Lower leg skin (tissue), 4 donors: Measurements from ENCODE around the gene UBL7. TPM values are rescaled to one million over a fixed set of nuclear protein-coding genes. Genes with fewer than 3 reads are reported as not detected.

Experiments used
- DNase-seq, 2 donors: peaks; one replicate each; pipeline ENCODE4 v3.0.0-alpha.2; 2019; ENCODE audit warnings: low spot score in 2 of 2
- H3K4me3 ChIP-seq: fragments of 200-600 bp; sonication (generic); 2 replicates; pipeline ENCODE4 v1.5.1; 2017; ENCODE audit warnings: mild to moderate bottlenecking, low read depth; ENCODE audit not compliant: poor library complexity, severe bottlenecking
- CTCF ChIP-seq, 3 donors: fragments of 450-650 bp; IDR thresholded peaks; one replicate each; pipeline ENCODE4 v1.5.1; 2016; ENCODE audit warnings: antibody characterized with exemption in 3 of 3, mild to moderate bottlenecking in 3 of 3, moderate library complexity in 2 of 3
- POLR2A ChIP-seq, 2 donors: fragments of 450-650 bp; IDR thresholded peaks; one replicate each; pipeline ENCODE4 v1.6.1; 2016 to 2017; ENCODE audit warnings: antibody characterized with exemption in 2 of 2, mild to moderate bottlenecking in 1 of 2, moderate library complexity in 1 of 2
- WGBS, 2 donors: methylation state at CpG; one replicate each; pipeline ENCODE4 v1.1.5; 2018; 5-methylcytosine and 5-hydroxymethylcytosine counted together
- intact Hi-C: fragments of 100-400 bp; cut with DNase I; formaldehyde crosslinking; loops from one replicate; pipeline ENCODE4 v1.15.0; 2023; ENCODE audit warnings: low total_unique reads
- total RNA-seq, 4 donors: library from RNA; depleted of rRNA; stranded (reverse); fragments of >200 nt; gene quantifications; one replicate each; pipeline ENCODE4 v1.1.0, GENCODE V29; 2016

UBL7 gene
- total RNA-seq, 4 donors from 2014 or later = 54.4 to 113 (median 82.3) TPM

GRCh38 chr15:74438721-74439316, 22.1 kb downstream of the UBL7 start:
- WGBS, 2 donors = 0 to 6% methylated on average over 2 of the region's 2 CpGs
- TF ChIP-seq CTCF (IDR thresholded peaks at IDR 0.05) (peak in 1 of 3 donors; percentile 63), POLR2A (IDR thresholded peaks at IDR 0.05) (no peak)
- intact Hi-C loops = loop anchor here (10.0 kb wide), 1 partner anchor 54 kb away; no protein-coding TSS in a partner anchor
- DNase-seq = peak in 1 of 2 donors; percentile 42
- H3K4me3 ChIP-seq = no peak overlapping the region

- TF ChIP-seq POLR2A (IDR thresholded peaks at IDR 0.05) = no peak
- TF ChIP-seq CTCF (IDR thresholded peaks at IDR 0.05) = no peak
- no peak for DNase-seq
- WGBS, 2 donors = 52 to 54% methylated on average over 2 of the region's 2 CpGs
- H3K4me3 ChIP-seq = no peak overlapping the region
- intact Hi-C loops = loop anchor here (10.0 kb wide), 1 partner anchor 53 kb away; no protein-coding TSS in a partner anchor
These were observed 22.8 kb downstream of the UBL7 start for GRCh38 chr15:74438206-74438605.

GRCh38 chr15:74434263-74435136, 26.5 kb downstream of the UBL7 start:
- WGBS, 2 donors = 72 to 77% methylated on average over 16 of the region's 16 CpGs
- H3K4me3 ChIP-seq = no peak overlapping the region
- TF ChIP-seq POLR2A (IDR thresholded peaks at IDR 0.05) (no peak), CTCF (IDR thresholded peaks at IDR 0.05) (no peak)
- intact Hi-C loops = loop anchor here (10.0 kb wide), 1 partner anchor 50 kb away; no protein-coding TSS in a partner anchor
- DNase-seq = no peak

GRCh38 chr15:74433592-74434262, 27.2 kb downstream of the UBL7 start, which contains the start of gene SEMA7A:
TSS of gene SEMA7A (minus strand) at chr15:74433958. CDS start at chr15:74433918, 40 bp downstream.
- peak; percentile 60 to 95 for DNase-seq
- H3K4me3 ChIP-seq = peak within 1 kb of the TSS; percentile 68
- TF ChIP-seq POLR2A (IDR thresholded peaks at IDR 0.05) (no peak), CTCF (IDR thresholded peaks at IDR 0.05) (no peak)
- intact Hi-C loops = loop anchor here (10.0 kb wide), 1 partner anchor 49 kb away; no protein-coding TSS in a partner anchor
- 7 to 9% methylated on average over 20 to 26 of the region's 75 CpGs for WGBS, 2 donors

GRCh38 chr15:74432968-74433591, 27.9 kb downstream of the UBL7 start:
- DNase-seq = no peak
- peak overlapping the region; percentile 68 for H3K4me3 ChIP-seq
- no peak for TF ChIP-seq POLR2A (IDR thresholded peaks at IDR 0.05)
- no peak for TF ChIP-seq CTCF (IDR thresholded peaks at IDR 0.05)
- intact Hi-C loops = loop anchor here (10.0 kb wide), 1 partner anchor 48 kb away; no protein-coding TSS in a partner anchor
- WGBS, 2 donors = 0% methylated on average over 5 to 39 of the region's 64 CpGs
